Loucy (cell line): ENCODE results near the gene TMEM132D.

ENCODE experiments used
- H2AFZ ChIP-seq: fragments of 200-600 bp; sonication (generic); 2 replicates; pipeline ENCODE4 v1.6.0; 2016; ENCODE audit warnings: antibody characterized with exemption, mild to moderate bottlenecking, low read length, moderate library complexity
- H3F3A ChIP-seq: fragments of 200-600 bp; 2 replicates; pipeline ENCODE4 v1.6.0; 2016; ENCODE audit warnings: antibody characterized with exemption, low read depth, mild to moderate bottlenecking
- H3K27me3 ChIP-seq: fragments of 200-600 bp; sonication (generic); 2 replicates; pipeline ENCODE4 v1.6.1; 2014; ENCODE audit warnings: low read length, mild to moderate bottlenecking; ENCODE audit not compliant: insufficient read depth, poor library complexity, severe bottlenecking
- H3K36me3 ChIP-seq: fragments of 200-600 bp; sonication (generic); 2 replicates; pipeline ENCODE4 v1.6.1; 2016; ENCODE audit warnings: low read length; ENCODE audit not compliant: insufficient read depth
- H3K4me1 ChIP-seq: fragments of 200-600 bp; sonication (generic); 2 replicates; pipeline ENCODE4 v1.5.1; 2014; ENCODE audit warnings: low read length, mild to moderate bottlenecking; ENCODE audit not compliant: insufficient read depth, poor library complexity, severe bottlenecking
- H3K4me2 ChIP-seq: fragments of 200-600 bp; sonication (generic); 2 replicates; pipeline ENCODE4 v1.6.0; 2014; ENCODE audit warnings: antibody characterized with exemption, low read length, low read depth, mild to moderate bottlenecking; ENCODE audit not compliant: poor library complexity, severe bottlenecking
- H3K4me3 ChIP-seq: fragments of 200-600 bp; sonication (generic); 2 replicates; pipeline ENCODE4 v1.5.1; 2014; ENCODE audit warnings: low read length, mild to moderate bottlenecking, mixed read lengths; ENCODE audit not compliant: poor library complexity, severe bottlenecking
- H3K79me2 ChIP-seq: fragments of 200-600 bp; sonication (generic); 2 replicates; pipeline ENCODE4 v1.6.1; 2014; ENCODE audit warnings: low read length; ENCODE audit not compliant: insufficient read depth
- H3K9ac ChIP-seq: fragments of 200-600 bp; sonication (generic); 2 replicates; pipeline ENCODE4 v1.6.0; 2014; ENCODE audit warnings: mild to moderate bottlenecking, low read depth, low read length, moderate library complexity; ENCODE audit not compliant: poor library complexity, severe bottlenecking
- H3K9me2 ChIP-seq: fragments of 200-600 bp; sonication (generic); replicated peaks from 2 replicates; pipeline ENCODE4 v1.6.1; 2016; ENCODE audit warnings: low read depth, low read length, mixed read lengths
- H3K9me3 ChIP-seq: fragments of 200-600 bp; sonication (generic); 2 replicates; pipeline ENCODE4 v1.6.1; 2014; ENCODE audit warnings: mild to moderate bottlenecking, antibody characterized with exemption, low read length, low read depth; ENCODE audit not compliant: insufficient read depth
- H4K20me1 ChIP-seq: fragments of 200-600 bp; sonication (generic); 2 replicates; pipeline ENCODE4 v1.6.0; 2014; ENCODE audit warnings: antibody characterized with exemption, low read length, mild to moderate bottlenecking; ENCODE audit not compliant: insufficient read depth, poor library complexity, severe bottlenecking
- CTCF ChIP-seq: fragments of 200-600 bp; sonication (generic); conservative IDR thresholded peaks from 2 replicates; pipeline ENCODE4 v1.5.1; 2014; ENCODE audit warnings: mild to moderate bottlenecking, antibody characterized with exemption, low read length
- EZH2phosphoT487 ChIP-seq: fragments of 200-600 bp; IDR thresholded peaks from 2 replicates; pipeline ENCODE4 v1.6.1; 2018; ENCODE audit warnings: antibody characterized with exemption, mild to moderate bottlenecking, moderate library complexity, borderline replicate concordance

TMEM132D gene

GRCh38 chr12:129746318-129746717 lies 157.5 kb downstream of the TMEM132D start:
- H3K79me2 ChIP-seq, result no peaks in the 10 kb centered on the region
- H3K36me3 ChIP-seq, result no peaks in the 10 kb centered on the region

GRCh38 chr12:129729170-129729569 lies 174.7 kb downstream of the TMEM132D start:
- no peak overlapping the region for H3K4me3 ChIP-seq
- TF ChIP-seq EZH2phosphoT487, result no peak
- TF ChIP-seq CTCF, result no peak
- H3K4me1 ChIP-seq, result no peaks in the 10 kb centered on the region
- no peaks in the 10 kb centered on the region for H3K27me3 ChIP-seq
- no peak overlapping the region for H3K9ac ChIP-seq
- no peaks in the 10 kb centered on the region for H4K20me1 ChIP-seq
- H3K4me2 ChIP-seq, result no peak overlapping the region
- H3K9me2 ChIP-seq, result no peaks in the 10 kb centered on the region
- no peaks in the 10 kb centered on the region for H3K36me3 ChIP-seq
- peaks cover 4% of the 10 kb centered on the region; the same call in 1 of the 2 replicates for H3K9me3 ChIP-seq
- H3K79me2 ChIP-seq, result no peaks in the 10 kb centered on the region
- H2AFZ ChIP-seq, result no peak overlapping the region
- H3F3A ChIP-seq, result no peaks in the 10 kb centered on the region

More at GRCh38 chr12:129746318-129746717, 157.5 kb downstream of the TMEM132D start:
- Histone ChIP-seq H2AFZ (no peak overlapping the region), H3K9me3 (no peaks in the 10 kb centered on the region), H3K9me2 (no peaks in the 10 kb centered on the region), H3K4me3 (no peak overlapping the region), H3K4me2 (no peak overlapping the region), H3K9ac (no peak overlapping the region), H3F3A (no peaks in the 10 kb centered on the region), H4K20me1 (no peaks in the 10 kb centered on the region), H3K27me3 (no peaks in the 10 kb centered on the region), H3K4me1 (no peaks in the 10 kb centered on the region)
- TF ChIP-seq CTCF (no peak), EZH2phosphoT487 (no peak)

DNA sequence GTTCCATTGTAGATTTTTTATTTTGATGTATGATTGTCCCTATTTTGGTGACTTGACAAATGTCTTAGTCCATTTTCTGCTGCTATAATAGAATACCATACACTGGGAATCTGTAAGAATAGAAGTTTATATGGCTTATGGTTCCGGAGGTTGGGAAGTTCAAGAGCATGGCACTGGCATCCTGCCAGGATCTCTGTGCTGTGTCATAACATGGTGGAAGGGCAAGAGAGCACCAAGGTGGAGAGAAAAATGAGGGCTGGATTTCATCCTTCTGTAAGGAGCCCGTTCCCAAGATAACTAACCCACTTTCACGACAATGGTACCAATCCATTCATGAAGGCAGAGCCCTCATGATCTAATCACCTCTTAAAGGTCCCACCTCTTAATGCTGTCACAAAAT lies 176.7 kb downstream of the TMEM132D start:
- no peaks in the 10 kb centered on the region for H3K36me3 ChIP-seq
- no peak for TF ChIP-seq CTCF
- no peak for TF ChIP-seq EZH2phosphoT487
- H3K9me2 ChIP-seq, result no peaks in the 10 kb centered on the region
- H2AFZ ChIP-seq, result no peak overlapping the region
- peaks cover 4% of the 10 kb centered on the region; the same call in 1 of the 2 replicates for H3K9me3 ChIP-seq
- H3K27me3 ChIP-seq, result no peaks in the 10 kb centered on the region
- no peak overlapping the region for H3K9ac ChIP-seq
- H3K4me2 ChIP-seq, result no peak overlapping the region
- H3K4me1 ChIP-seq, result no peaks in the 10 kb centered on the region
- no peak overlapping the region for H3K4me3 ChIP-seq
- no peaks in the 10 kb centered on the region for H3F3A ChIP-seq
- no peaks in the 10 kb centered on the region for H3K79me2 ChIP-seq
- no peaks in the 10 kb centered on the region for H4K20me1 ChIP-seq
